Measurements from ENCODE around the gene COPS2. TPM values are rescaled to one million over a fixed set of nuclear protein-coding genes. Genes with fewer than 3 reads are reported as not detected.

The COPS2 gene
- total and polyA plus RNA-seq, 2 donors (not counting 1 experiment from before 2014, with no cell fraction given), result 13.8 to 47.8 TPM

DNA sequence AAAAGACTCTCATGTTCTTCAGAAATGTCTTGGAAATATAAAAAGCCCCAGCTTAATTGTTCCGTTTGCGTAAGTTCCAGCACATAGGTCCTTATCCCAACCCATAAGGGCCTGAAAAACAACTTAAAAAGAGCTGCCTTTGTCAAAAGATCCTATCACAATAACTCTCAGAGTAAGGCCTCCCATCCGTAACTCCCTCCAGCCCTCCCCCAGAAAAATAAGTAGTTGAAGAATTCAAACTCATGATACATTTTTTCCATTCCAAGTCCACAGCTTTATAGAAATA, 71.2 kb downstream of the COPS2 start:
- H3K27me3 Mint-ChIP-seq, result no peaks in the 10 kb centered on the region
- no peak for DNase-seq

DNA sequence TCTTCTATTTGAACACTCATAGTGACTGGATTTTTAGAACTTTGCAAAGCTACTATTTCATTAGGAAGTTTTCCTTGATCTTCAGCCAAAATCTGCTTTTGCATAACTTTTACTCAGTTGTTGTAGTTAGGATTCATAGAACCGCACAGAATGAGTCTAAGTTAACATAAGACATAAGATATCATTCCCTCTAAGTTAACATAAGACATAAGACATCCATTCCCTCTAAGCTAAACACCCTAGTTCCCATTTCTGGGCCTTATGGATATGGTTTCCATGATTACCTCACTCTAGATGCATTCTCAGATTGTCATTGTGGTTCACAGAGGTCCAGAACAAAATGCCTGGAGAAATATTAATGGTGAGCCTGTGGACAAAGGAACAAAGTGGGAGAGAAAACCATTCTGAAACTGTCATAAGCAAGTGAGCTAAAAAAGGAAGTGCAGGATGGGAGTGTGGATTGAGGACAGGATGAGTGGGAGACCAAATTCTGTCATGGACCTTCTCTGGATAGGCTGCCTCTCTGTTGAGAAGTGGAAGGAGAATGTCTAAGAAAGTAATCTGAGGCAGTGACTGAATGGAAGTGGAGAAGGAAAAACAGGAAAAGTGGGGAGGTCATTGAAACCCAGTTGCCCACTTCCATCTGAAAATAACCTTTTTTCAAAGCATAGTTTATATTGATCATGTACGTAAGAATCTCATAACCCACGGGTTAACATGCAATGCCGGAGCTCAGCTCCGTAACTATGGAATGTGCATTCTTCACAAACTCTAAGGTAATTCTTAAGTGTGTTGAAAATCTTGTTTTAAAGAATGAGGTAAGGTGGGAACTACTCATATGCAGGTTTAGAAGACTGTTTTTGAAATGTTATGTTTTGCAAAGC, 71.8 kb downstream of the COPS2 start:
- no peak for TF ChIP-seq EZH2 (IDR thresholded peaks at IDR 0.05; ENCODE audit: borderline replicate concordance, insufficient read depth, low read depth, low read length, poor library complexity, severe bottlenecking)
- TF ChIP-seq, protein P1, sequence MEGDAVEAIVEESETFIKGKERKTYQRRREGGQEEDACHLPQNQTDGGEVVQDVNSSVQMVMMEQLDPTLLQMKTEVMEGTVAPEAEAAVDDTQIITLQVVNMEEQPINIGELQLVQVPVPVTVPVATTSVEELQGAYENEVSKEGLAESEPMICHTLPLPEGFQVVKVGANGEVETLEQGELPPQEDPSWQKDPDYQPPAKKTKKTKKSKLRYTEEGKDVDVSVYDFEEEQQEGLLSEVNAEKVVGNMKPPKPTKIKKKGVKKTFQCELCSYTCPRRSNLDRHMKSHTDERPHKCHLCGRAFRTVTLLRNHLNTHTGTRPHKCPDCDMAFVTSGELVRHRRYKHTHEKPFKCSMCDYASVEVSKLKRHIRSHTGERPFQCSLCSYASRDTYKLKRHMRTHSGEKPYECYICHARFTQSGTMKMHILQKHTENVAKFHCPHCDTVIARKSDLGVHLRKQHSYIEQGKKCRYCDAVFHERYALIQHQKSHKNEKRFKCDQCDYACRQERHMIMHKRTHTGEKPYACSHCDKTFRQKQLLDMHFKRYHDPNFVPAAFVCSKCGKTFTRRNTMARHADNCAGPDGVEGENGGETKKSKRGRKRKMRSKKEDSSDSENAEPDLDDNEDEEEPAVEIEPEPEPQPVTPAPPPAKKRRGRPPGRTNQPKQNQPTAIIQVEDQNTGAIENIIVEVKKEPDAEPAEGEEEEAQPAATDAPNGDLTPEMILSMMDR (IDR thresholded peaks at IDR 0.05), result no peak
- Histone ChIP-seq H3K27ac (ENCODE audit: low read length in 2 of 2) (no peak overlapping the region), H3K79me2 (ENCODE audit: control insufficient read depth, insufficient read depth, low read length) (no peaks in the 10 kb centered on the region), H3K27me3 (replicated peaks in 1 of 4; ENCODE audit: control extremely low read depth in 1 of 4, control insufficient read depth in 3 of 4, insufficient read depth in 4 of 4, low read length in 3 of 4) (no peaks in the 10 kb centered on the region), H3K9ac (ENCODE audit: low read length) (no peak overlapping the region), H4K20me1 (ENCODE audit: control insufficient read depth, insufficient read depth, low read length, poor library complexity, severe bottlenecking) (no peaks in the 10 kb centered on the region), H3K4me3 (ENCODE audit: control extremely low read depth in 1 of 5, extremely low read depth in 1 of 5, insufficient read depth in 1 of 5, low read depth in 2 of 5, low read length in 4 of 5) (no peak overlapping the region), H3K4me1 (ENCODE audit: control insufficient read depth in 2 of 2, insufficient read depth in 2 of 2, low read length in 2 of 2) (no peaks in the 10 kb centered on the region), H3K4me2 (replicated peaks; ENCODE audit: low read depth, low read length, poor library complexity, severe bottlenecking) (no peak overlapping the region), H3K36me3 (replicated peaks in 1 of 2; ENCODE audit: control extremely low read depth in 1 of 2, control insufficient read depth in 1 of 2, extremely low read depth in 1 of 2, insufficient read depth in 2 of 2, low read length in 1 of 2) (no peaks in the 10 kb centered on the region), H2AFZ (ENCODE audit: insufficient read depth, low read depth, low read length, poor library complexity, severe bottlenecking) (no peak overlapping the region), H3K9me3 (ENCODE audit: control extremely low read depth in 1 of 3, control insufficient read depth in 2 of 3, insufficient read depth in 1 of 3, low read length in 2 of 3) (peaks cover 0 to 9% (median 0%) of the 10 kb centered on the region in 3 donors)
- ATAC-seq (ENCODE audit: low read depth), result no peak
- no peaks in the 10 kb centered on the region for H3K9me3 Mint-ChIP-seq (ENCODE audit: insufficient read depth)
- no peak overlapping the region for H3K27ac Mint-ChIP-seq
- no CpG with 5 or more reads among the region's 5 CpGs for WGBS (ENCODE audit: insufficient coverage)
- DNase-seq, result no peak
- H3K4me3 Mint-ChIP-seq, result no peak overlapping the region
- CTCF ChIA-PET, result interaction anchor here (1.0 kb wide), 1 partner anchor 24 kb away, joined by 3 read pairs; no protein-coding TSS in a partner anchor
- intact Hi-C loops (cut with micrococcal nuclease), result no loop called here
- no peaks in the 10 kb centered on the region for H3K4me1 Mint-ChIP-seq
- no peaks in the 10 kb centered on the region for H3K27me3 Mint-ChIP-seq
- POLR2A ChIA-PET, result no interaction called here

More for the DNA sequence above, 71.2 kb downstream of the COPS2 start:
- H3K9me3 Mint-ChIP-seq (ENCODE audit: insufficient read depth), result no peaks in the 10 kb centered on the region
- Histone ChIP-seq H3K36me3 (replicated peaks in 1 of 2; ENCODE audit: control extremely low read depth in 1 of 2, control insufficient read depth in 1 of 2, extremely low read depth in 1 of 2, insufficient read depth in 2 of 2, low read length in 1 of 2) (no peaks in the 10 kb centered on the region), H2AFZ (ENCODE audit: insufficient read depth, low read depth, low read length, poor library complexity, severe bottlenecking) (no peak overlapping the region), H3K79me2 (ENCODE audit: control insufficient read depth, insufficient read depth, low read length) (no peaks in the 10 kb centered on the region), H3K4me3 (ENCODE audit: control extremely low read depth in 1 of 5, extremely low read depth in 1 of 5, insufficient read depth in 1 of 5, low read depth in 2 of 5, low read length in 4 of 5) (no peak overlapping the region), H3K27me3 (replicated peaks in 1 of 4; ENCODE audit: control extremely low read depth in 1 of 4, control insufficient read depth in 3 of 4, insufficient read depth in 4 of 4, low read length in 3 of 4) (no peaks in the 10 kb centered on the region), H3K9ac (ENCODE audit: low read length) (no peak overlapping the region), H3K27ac (ENCODE audit: low read length in 2 of 2) (no peak overlapping the region), H3K4me2 (replicated peaks; ENCODE audit: low read depth, low read length, poor library complexity, severe bottlenecking) (no peak overlapping the region), H4K20me1 (ENCODE audit: control insufficient read depth, insufficient read depth, low read length, poor library complexity, severe bottlenecking) (no peaks in the 10 kb centered on the region), H3K4me1 (ENCODE audit: control insufficient read depth in 2 of 2, insufficient read depth in 2 of 2, low read length in 2 of 2) (no peaks in the 10 kb centered on the region), H3K9me3 (ENCODE audit: control extremely low read depth in 1 of 3, control insufficient read depth in 2 of 3, insufficient read depth in 1 of 3, low read length in 2 of 3) (peaks cover 0 to 9% (median 0%) of the 10 kb centered on the region in 3 donors)
- ATAC-seq (ENCODE audit: low read depth), result no peak
- H3K27ac Mint-ChIP-seq, result no peak overlapping the region
- no peaks in the 10 kb centered on the region for H3K4me1 Mint-ChIP-seq
- ChIA-PET POLR2A (no interaction called here), CTCF (no interaction called here)
- TF ChIP-seq, protein P1 (IDR thresholded peaks at IDR 0.05), result no peak
- no peak for TF ChIP-seq EZH2 (IDR thresholded peaks at IDR 0.05; ENCODE audit: borderline replicate concordance, insufficient read depth, low read depth, low read length, poor library complexity, severe bottlenecking)
- no peak overlapping the region for H3K4me3 Mint-ChIP-seq
- intact Hi-C loops (cut with micrococcal nuclease), result no loop called here
- 82% methylated on average over 2 of the region's 3 CpGs for WGBS (ENCODE audit: insufficient coverage)

Measured in B cell (primary cell).